Mucosa of rectum (tissue), 2 donors: ENCODE measurements around the gene TRABD2B.
A peak's percentile ranks its signal among the peaks of the same experiment; 100 is the strongest.

Experiments
- H3K27ac ChIP-seq, 2 donors: one replicate each; pipeline ENCODE4 v1.7.0; 2013; ENCODE audit warnings: inconsistent platforms in 2 of 2, low read depth in 2 of 2, low read length in 2 of 2
- H3K27me3 ChIP-seq, 2 donors: one replicate each; pipeline ENCODE4 v1.7.0; 2013; ENCODE audit warnings: low read length in 2 of 2; ENCODE audit not compliant: control insufficient read depth in 2 of 2, insufficient read depth in 2 of 2
- H3K36me3 ChIP-seq, 2 donors: one replicate each; pipeline ENCODE4 v1.7.0; 2013; ENCODE audit warnings: low read length in 2 of 2; ENCODE audit not compliant: control insufficient read depth in 2 of 2, insufficient read depth in 2 of 2
- H3K4me1 ChIP-seq, 2 donors: one replicate each; pipeline ENCODE4 v1.7.0; 2013; ENCODE audit warnings: low read length in 2 of 2, mild to moderate bottlenecking in 1 of 2; ENCODE audit not compliant: control insufficient read depth in 2 of 2, insufficient read depth in 2 of 2
- H3K4me3 ChIP-seq, 2 donors: one replicate each; pipeline ENCODE4 v1.7.0; 2013; ENCODE audit warnings: low read length in 2 of 2
- H3K9ac ChIP-seq, 2 donors: one replicate each; pipeline ENCODE4 v1.7.0; 2013; ENCODE audit warnings: low read length in 2 of 2, low read depth in 1 of 2, mild to moderate bottlenecking in 1 of 2
- H3K9me3 ChIP-seq, 2 donors: one replicate each; pipeline ENCODE4 v1.7.0; 2013; ENCODE audit warnings: low read length in 2 of 2; ENCODE audit not compliant: control insufficient read depth in 2 of 2
- donor health status: healthy.
- donor health status: Normal muscosa, but diverticular disease.

Gene TRABD2B

DNA sequence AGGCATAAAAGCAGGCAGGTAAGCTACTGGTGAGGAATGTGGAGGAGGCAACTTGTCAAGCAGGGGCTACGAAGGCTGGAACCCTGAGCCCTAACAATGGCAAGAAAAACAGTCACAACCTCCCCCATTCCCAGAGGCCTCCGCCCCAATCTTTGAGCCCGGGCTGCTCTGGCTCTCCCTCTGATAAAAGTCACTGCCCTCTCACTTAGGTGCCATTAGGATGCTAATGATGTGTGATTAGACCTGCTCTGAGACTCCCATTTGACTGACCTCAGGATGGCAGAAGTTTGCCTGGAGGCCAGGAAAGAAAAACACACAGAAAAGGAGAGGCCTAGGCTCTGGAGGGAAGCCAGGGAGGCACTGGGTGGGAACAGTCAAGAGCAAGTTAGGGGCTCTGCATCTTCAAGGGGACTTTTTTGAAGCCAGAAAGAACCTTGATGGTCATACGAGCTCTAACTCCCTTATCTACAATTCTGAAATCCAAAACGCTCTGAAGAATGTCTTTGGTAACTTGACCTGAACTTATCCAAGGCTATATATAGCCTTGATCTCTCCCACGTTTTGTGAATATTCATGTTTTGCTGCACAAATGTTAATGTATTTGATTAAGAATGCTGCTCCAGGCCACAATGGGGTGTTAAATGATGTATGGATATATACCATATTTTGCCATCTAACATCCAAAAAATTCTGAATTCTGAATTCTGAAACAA, 98.9 kb downstream of the TRABD2B start:
- Histone ChIP-seq H3K9ac (no peak overlapping the region), H3K27ac (no peak overlapping the region), H3K36me3 (no peaks in the 10 kb centered on the region), H3K27me3 (no peaks in the 10 kb centered on the region), H3K4me1 (peaks cover 0 to 7% of the 10 kb centered on the region in 2 donors), H3K4me3 (no peak overlapping the region), H3K9me3 (no peaks in the 10 kb centered on the region)

- Histone ChIP-seq H3K27me3 (no peaks in the 10 kb centered on the region), H3K36me3 (no peaks in the 10 kb centered on the region), H3K9ac (no peak overlapping the region), H3K27ac (peak overlapping the region in 1 of 2 donors; percentile 20), H3K4me1 (peaks cover 0 to 7% of the 10 kb centered on the region in 2 donors), H3K9me3 (no peaks in the 10 kb centered on the region), H3K4me3 (no peak overlapping the region)
Observed at GRCh38 chr1:47895279-47896125, 101.7 kb downstream of the TRABD2B start.

DNA sequence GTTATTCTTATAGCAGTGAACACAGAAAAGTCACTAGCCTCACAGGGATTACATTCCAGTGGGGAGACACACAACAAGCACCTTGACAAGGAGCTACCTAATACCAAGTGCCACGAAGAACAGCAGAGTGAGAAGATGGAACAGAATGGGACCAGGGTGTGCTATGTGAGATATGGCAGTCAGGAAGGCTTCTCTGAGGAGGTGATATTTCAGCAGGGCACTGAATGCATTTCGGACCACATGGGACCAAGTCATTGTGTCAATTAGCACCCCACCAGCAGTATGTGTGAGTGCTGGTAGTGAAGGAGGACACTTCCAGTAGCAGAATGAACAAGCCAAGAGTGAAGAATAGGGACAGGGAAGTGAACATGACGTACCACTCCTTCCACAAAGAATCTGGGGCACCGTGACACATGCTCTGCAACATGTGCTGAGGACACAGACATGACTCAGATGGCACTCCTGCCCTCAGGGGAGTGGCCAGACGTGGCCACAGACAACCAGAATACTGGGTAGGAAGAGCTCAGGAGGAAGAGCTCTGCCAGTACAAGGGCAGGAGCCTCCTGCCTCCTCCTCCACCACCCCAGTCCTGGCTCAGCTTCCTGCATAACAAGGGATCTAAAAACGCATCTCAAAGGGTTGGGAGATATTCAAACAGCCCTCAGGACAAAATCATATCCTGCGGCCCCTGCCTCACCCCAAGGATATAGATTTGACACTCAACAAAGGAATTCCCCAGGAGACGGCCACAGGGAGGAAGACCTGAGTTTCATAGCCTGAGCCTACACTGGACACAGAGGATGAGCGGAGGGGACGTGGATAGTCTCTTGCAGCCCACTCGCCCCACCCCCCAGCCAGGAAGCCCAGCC, 102.5 kb downstream of the TRABD2B start:
- no peaks in the 10 kb centered on the region for H3K36me3 ChIP-seq
- H3K27me3 ChIP-seq = no peaks in the 10 kb centered on the region
- H3K9ac ChIP-seq = no peak overlapping the region
- H3K4me3 ChIP-seq = no peak overlapping the region
- H3K27ac ChIP-seq = peak overlapping the region in 1 of 2 donors; percentile 20
- H3K9me3 ChIP-seq = no peaks in the 10 kb centered on the region
- peaks cover 0 to 7% of the 10 kb centered on the region in 2 donors for H3K4me1 ChIP-seq

DNA sequence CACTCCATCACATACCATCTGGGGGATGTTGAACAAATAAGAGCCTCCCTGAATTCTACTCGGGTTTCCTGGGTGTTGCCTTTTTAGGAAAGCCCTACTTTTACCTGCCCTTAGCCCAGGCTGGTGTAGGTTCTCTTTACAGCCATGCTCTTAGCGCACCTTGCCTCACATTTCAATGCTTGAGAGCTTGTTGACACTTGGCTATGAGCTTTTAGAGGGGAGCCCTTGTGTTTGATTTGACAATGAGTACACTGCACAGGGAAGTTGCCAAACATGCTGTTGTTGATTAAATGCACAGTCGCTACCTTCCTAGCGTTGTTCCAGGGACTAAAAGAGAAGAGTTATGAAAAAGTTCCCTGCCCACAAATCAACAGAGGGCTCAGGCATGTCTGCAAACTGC, 103.8 kb downstream of the TRABD2B start:
- H3K27ac ChIP-seq = no peak overlapping the region
- no peaks in the 10 kb centered on the region for H3K9me3 ChIP-seq
- no peak overlapping the region for H3K4me3 ChIP-seq
- H3K4me1 ChIP-seq = peaks cover 0 to 7% of the 10 kb centered on the region in 2 donors
- H3K27me3 ChIP-seq = no peaks in the 10 kb centered on the region
- H3K36me3 ChIP-seq = no peaks in the 10 kb centered on the region
- H3K9ac ChIP-seq = no peak overlapping the region

DNA sequence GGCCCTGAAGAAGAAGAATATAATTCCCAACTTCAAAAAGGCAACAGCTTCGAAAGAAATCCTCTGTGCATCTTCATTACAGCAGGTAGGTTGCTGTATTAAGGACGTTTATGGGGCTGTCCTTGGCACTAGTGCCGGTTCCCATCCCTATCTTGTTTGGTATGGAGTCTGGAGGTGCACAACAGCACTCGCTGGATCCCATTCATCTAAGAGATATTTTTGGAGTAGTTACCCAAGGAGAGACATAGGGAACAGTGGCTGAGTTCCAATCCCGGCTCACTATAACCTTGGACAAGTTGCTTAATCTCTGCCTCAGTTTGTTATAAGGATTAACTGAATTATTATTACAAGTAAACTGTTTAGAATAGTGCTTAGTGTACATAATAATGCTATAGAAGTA, 106.4 kb downstream of the TRABD2B start:
- H3K27ac ChIP-seq = no peak overlapping the region
- no peaks in the 10 kb centered on the region for H3K9me3 ChIP-seq
- H3K4me3 ChIP-seq = no peak overlapping the region
- H3K27me3 ChIP-seq = peaks cover 0 to 1% of the 10 kb centered on the region in 2 donors
- H3K36me3 ChIP-seq = no peaks in the 10 kb centered on the region
- H3K9ac ChIP-seq = no peak overlapping the region
- H3K4me1 ChIP-seq = peaks cover 0 to 7% of the 10 kb centered on the region in 2 donors

DNA sequence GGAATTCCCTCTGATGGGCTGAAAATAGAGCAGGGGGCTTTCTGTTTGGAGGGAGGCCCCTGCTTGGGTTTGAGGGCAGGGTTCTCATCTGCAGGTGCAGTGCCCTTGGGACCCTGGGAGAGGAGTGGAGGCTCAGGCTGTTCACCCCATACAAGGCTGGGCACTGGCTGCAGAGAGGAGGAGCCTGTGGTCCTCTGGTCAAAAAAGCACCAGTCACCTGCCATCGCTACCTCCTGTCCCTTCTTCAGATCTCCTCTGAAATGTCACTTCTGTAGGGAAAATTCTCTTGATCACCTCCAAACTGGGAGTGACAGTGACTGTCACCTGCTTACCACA, 108.9 kb downstream of the TRABD2B start:
- Histone ChIP-seq H3K36me3 (no peaks in the 10 kb centered on the region), H3K4me3 (no peak overlapping the region), H3K27ac (no peak overlapping the region), H3K9me3 (no peaks in the 10 kb centered on the region), H3K4me1 (no peaks in the 10 kb centered on the region), H3K9ac (no peak overlapping the region), H3K27me3 (peaks cover 0 to 1% of the 10 kb centered on the region in 2 donors)

GRCh38 chr1:47887475-47888293, 109.5 kb downstream of the TRABD2B start:
- no peaks in the 10 kb centered on the region for H3K36me3 ChIP-seq
- H3K4me3 ChIP-seq = no peak overlapping the region
- no peaks in the 10 kb centered on the region for H3K9me3 ChIP-seq
- H3K27me3 ChIP-seq = peaks cover 0 to 1% of the 10 kb centered on the region in 2 donors
- no peaks in the 10 kb centered on the region for H3K4me1 ChIP-seq
- H3K9ac ChIP-seq = no peak overlapping the region
- no peak overlapping the region for H3K27ac ChIP-seq

DNA sequence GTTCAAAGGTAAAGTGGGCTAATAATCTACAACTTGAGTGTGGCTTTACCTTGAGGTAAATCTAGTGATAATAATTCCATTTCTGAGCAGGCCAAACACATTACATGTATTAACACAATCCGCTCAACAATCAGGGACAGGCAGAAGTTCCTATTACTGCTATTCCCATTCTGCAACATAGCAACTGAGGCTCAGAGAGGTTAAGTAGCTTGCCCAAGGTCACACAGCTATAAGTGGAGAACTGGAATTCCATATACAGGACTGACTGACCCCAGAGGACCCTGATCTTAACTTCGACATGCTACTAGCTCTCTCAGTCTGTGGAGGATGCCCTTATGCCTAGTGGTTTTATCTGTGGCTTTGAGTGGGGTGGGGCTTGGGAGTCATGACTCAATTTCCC, 110.1 kb downstream of the TRABD2B start:
- H3K9me3 ChIP-seq = no peaks in the 10 kb centered on the region
- no peak overlapping the region for H3K9ac ChIP-seq
- H3K36me3 ChIP-seq = no peaks in the 10 kb centered on the region
- H3K27me3 ChIP-seq = peaks cover 0 to 1% of the 10 kb centered on the region in 2 donors
- H3K4me1 ChIP-seq = no peaks in the 10 kb centered on the region
- no peak overlapping the region for H3K27ac ChIP-seq
- H3K4me3 ChIP-seq = no peak overlapping the region

DNA sequence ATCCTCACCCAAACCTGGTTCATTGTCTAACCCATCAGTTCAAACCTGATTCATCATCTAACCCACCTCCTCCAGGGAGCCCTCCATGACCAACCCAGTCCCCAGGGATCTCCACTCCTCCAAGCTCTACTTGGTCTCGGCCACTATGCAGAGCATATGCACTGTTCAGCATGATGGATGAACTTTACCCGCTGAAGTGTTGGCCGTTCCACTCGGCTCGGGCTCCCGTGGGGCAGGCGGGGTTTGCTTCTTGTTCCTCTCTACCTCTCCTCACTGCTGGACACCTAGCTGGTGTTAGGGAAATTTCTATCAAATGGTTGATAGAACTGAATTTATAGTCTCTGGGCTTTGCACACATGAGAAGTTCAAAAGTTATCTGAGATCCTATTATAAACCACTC, 111.0 kb downstream of the TRABD2B start:
- H3K9me3 ChIP-seq = no peaks in the 10 kb centered on the region
- no peak overlapping the region for H3K27ac ChIP-seq
- H3K4me1 ChIP-seq = no peaks in the 10 kb centered on the region
- H3K9ac ChIP-seq = no peak overlapping the region
- H3K36me3 ChIP-seq = no peaks in the 10 kb centered on the region
- peaks cover 0 to 1% of the 10 kb centered on the region in 2 donors for H3K27me3 ChIP-seq
- no peak overlapping the region for H3K4me3 ChIP-seq
